Measurements from ENCODE around the gene SMIM29.

- TF ChIP-seq, protein P1, sequence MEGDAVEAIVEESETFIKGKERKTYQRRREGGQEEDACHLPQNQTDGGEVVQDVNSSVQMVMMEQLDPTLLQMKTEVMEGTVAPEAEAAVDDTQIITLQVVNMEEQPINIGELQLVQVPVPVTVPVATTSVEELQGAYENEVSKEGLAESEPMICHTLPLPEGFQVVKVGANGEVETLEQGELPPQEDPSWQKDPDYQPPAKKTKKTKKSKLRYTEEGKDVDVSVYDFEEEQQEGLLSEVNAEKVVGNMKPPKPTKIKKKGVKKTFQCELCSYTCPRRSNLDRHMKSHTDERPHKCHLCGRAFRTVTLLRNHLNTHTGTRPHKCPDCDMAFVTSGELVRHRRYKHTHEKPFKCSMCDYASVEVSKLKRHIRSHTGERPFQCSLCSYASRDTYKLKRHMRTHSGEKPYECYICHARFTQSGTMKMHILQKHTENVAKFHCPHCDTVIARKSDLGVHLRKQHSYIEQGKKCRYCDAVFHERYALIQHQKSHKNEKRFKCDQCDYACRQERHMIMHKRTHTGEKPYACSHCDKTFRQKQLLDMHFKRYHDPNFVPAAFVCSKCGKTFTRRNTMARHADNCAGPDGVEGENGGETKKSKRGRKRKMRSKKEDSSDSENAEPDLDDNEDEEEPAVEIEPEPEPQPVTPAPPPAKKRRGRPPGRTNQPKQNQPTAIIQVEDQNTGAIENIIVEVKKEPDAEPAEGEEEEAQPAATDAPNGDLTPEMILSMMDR (IDR thresholded peaks at IDR 0.05) = no peak
- no peak for TF ChIP-seq EP300 (IDR thresholded peaks at IDR 0.05)
These were observed 22.7 kb downstream of the SMIM29 start for GRCh38 chr6:34226066-34226465.
